GM12873 (cell line): ENCODE data around the gene PIP4K2C.

Source experiments
- TF ChIP-seq, protein P1 (sequence below): IDR thresholded peaks from 2 replicates; pipeline ENCODE4 v1.5.1; 2012; ENCODE audit warnings: low read depth, mild to moderate bottlenecking, moderate library complexity, low read length, control low read depth; ENCODE audit not compliant: insufficient read depth; ENCODE audit errors: missing control alignments

Gene PIP4K2C

DNA sequence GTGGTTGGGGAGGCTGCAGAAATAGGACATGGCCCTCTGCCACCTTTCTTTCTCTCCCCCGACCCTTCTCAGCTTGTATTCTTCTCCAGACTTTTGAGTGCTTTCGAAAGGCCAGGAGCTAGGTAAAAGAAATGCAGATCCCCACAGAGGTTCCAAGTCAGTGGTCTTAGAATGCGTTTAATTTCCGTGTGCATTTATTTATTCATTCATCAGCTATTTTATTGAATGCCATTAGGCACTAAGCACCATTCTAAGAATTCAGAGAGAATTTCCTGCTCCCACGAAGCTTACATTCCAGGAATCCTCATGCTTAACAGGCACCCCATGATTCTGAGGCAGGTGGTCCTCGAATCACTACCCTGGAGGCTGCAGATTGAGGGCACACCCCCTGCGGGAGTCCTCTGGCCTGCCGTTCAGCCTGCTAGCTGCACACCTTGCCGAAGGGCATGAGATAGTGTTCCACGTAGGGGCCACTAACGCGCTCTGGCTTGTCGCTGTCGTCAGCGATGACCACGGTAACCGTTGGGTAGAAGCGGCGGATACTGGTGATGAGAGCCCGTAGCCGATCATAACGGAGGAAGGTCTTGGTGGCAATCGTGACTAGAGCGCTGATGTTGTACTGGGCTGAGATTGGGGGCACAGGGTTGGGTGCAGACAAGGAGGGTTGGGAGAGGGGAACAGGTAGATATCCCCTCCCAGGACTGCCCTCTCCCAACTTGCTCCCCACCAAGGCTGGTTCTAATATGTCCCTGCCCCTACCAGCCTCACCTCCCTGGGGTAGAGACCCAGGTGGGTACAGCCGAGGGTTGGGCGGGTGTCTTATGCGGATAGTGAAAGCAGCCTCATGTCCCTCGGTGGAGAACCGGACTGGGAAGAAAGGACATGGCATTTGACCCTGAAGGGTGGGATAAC is 37.5 kb downstream of the PIP4K2C start:
- TF ChIP-seq, protein P1, sequence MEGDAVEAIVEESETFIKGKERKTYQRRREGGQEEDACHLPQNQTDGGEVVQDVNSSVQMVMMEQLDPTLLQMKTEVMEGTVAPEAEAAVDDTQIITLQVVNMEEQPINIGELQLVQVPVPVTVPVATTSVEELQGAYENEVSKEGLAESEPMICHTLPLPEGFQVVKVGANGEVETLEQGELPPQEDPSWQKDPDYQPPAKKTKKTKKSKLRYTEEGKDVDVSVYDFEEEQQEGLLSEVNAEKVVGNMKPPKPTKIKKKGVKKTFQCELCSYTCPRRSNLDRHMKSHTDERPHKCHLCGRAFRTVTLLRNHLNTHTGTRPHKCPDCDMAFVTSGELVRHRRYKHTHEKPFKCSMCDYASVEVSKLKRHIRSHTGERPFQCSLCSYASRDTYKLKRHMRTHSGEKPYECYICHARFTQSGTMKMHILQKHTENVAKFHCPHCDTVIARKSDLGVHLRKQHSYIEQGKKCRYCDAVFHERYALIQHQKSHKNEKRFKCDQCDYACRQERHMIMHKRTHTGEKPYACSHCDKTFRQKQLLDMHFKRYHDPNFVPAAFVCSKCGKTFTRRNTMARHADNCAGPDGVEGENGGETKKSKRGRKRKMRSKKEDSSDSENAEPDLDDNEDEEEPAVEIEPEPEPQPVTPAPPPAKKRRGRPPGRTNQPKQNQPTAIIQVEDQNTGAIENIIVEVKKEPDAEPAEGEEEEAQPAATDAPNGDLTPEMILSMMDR, result no peak

DNA sequence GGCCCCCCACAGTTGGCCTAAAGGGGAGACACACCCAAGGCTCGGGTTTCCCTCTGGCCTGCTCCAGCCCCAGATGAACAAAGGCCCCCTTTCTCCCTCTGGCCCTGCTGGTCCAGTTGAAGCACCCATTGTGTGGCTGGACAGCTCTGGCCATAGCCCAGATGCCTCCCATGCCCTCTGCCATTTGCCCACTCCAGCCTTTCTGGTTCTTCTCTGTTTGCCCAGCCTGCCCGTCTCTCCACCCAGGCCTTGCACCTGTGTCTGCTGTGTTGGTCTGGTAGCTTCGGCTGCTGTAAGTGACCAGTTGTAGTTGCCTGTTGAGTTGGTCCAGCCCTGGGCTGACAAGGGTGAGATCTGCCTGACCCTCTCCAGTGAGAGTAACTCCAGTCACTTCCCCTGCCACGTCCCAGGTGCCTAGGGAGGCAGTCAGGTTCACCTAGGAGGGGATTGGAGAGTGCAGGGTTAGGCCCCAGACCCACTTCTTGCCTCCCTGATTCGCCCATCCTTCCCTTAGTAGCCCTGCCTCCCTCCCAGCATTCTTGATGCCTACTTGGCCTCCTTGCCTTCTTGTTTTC is 39.0 kb downstream of the PIP4K2C start:
- TF ChIP-seq, protein P1, result no peak

DNA sequence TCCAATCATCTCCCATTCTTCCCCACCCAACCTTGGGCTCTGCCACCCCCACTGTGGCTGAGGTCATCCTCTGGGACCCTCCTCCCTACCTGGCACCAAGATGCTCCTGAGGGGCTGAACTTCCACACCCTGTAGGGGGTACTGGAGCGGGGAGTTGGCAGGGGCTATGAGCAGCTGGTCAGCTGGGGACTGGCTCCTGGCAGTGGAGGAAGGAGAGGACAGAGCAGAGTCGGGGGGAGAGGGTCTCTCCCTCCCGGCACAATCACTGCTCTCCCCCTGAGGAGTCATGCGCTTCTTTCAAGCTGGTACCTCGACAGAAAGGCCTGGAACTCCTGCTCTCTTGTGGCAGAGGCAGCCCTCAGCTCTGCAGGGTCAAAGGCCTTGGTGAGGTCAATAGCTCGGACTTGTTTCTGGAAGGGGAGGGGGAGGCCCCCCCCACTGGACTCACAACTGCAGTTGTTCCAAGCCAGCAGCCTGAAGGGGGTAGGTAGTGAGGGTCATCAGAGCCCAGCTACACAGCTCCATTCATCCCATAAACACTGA is 40.0 kb downstream of the PIP4K2C start:
- TF ChIP-seq, protein P1, result no peak

DNA sequence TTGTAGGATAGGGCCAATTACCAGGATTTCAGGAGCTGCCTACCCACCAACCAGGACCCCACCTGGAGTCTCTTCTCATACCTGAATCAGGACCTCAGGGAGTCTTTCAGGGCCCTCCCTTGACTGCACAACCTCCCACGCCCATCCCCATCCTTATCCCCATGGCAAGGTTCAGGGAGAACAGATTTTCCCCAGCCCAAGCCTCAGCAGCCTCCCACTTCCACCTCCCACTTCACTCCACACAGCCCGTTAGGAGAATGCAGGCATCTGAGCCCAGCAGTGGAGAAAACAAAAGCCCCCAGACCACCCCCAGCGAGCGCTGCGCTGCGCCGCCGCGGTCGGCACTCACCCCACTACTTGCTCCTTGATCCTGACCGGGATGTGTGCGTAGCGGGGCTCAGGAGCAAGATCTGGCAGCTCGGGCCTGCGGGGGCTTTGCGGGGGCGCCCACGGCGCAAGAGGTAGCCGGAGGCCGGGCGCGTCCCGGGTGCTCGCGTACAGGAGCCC is 40.6 kb downstream of the PIP4K2C start:
- TF ChIP-seq, protein P1, result no peak

DNA sequence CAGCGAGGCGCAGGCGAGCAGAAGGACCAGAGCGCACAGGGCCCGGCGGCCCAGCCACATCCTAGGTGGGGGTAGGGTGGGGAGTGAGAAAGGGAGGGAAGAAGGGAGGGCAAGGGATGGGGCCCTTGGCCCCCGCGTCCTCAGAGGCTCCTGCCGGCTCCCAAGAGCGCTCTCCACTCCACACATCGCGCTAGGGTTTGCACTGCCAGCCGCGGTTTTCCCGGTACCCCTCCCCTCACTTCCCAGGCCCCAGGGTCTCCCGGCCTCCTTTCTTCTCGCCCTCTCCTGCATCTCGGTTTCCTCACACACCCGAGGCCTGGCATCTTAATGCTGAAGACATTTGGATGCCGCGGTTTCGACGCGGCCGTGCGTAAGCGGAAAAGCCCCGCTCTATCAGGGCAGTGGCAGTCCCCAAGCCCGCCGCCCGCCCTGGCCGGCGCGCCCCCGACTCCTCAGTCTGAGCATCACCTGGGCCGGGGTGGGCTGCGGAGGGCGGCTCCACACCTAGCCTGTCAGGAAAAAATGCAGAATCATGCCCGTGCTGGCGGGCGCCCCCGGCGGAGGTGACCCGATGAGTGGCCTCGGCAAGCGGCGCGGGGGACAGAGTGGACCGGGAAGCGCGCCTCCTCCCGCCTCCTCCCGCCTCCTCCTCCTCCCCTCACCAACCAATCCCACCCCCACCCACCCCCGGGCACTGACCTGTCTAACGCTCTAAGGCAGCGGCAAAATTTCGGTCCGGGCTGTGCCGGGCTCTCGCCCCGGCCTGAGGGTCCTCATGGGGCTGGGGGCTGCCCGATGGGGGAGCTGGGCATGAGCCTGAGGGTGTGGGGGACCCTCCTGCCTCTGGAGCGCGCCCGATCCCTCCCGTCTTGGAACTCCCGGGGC is 41.3 kb downstream of the PIP4K2C start:
- TF ChIP-seq, protein P1, result peak; percentile 3

DNA sequence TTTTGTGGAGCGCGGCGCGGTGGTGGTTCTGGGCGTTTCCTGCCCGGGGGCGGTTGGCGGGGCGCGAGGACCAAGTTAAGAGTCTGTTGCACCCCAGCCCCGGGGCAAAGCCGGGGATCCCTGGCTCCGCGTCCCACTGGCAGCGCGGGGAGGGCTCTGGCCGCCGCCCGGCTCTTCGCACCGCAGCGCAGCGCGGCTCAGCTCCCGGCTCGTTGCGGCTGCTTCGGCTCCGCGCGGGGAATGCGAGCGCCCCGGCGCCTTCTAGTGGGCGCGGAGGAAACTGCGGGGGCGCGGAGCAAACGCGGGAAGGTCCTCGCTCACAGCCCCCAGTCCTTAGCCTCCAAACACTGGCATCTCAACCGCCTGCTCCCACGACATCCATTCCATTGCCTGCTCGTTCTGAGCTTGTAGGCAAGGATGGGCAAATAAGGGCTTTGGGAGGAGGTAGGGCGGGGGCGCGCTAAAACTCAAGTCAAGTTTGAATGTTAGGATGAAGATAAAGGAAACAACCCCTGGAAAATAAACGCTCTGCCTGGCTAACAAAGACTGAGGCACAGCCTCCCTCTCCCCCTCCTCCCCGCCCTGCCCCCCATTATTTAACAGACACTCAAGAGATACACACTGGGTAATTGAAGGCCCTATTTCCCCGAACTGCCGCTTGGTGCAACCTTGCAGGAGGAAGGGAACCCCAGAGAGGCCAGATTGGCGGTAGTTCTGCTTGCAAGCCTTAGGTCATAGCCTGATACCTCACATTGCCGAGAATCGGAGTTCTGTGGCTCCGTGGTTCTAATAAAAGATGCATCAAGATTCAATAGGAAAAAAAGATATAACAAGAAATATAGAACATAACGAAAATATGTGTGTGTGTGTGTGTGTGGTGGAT is 42.2 kb downstream of the PIP4K2C start, which contains the start of gene B4GALNT1:
Gene B4GALNT1 (minus strand): TSS at position 244 of the 883 bp plus-strand sequence. CDS start 1,069 bp downstream, outside the sequence.
- TF ChIP-seq, protein P1, result peak; percentile 81
